OCI-LY7 (cell line): ENCODE data around the gene PGAM5.

Experiments
- CTCF ChIP-seq: fragments of 200-600 bp; sonication (generic); conservative IDR thresholded peaks from 2 replicates; pipeline ENCODE4 v1.5.1; 2014; ENCODE audit warnings: mild to moderate bottlenecking, antibody characterized with exemption, low read length, moderate library complexity, mixed read lengths
- EZH2phosphoT487 ChIP-seq: fragments of 200-600 bp; sonication (generic); IDR thresholded peaks from 2 replicates; pipeline ENCODE4 v1.6.1; 2018; ENCODE audit warnings: low read depth, borderline replicate concordance, mild to moderate bottlenecking, mixed run types, antibody characterized with exemption, low read length, moderate library complexity, mixed read lengths

GRCh38 chr12:132700212-132700822, 10.3 kb upstream of the PGAM5 start:
- TF ChIP-seq CTCF (no peak), EZH2phosphoT487 (no peak)
